Astrocyte of the spinal cord (primary cell): ENCODE measurements around the gene PROM1.

Experiments
- DNase-seq: peaks from one replicate; pipeline ENCODE4 v3.0.0; 2011; ENCODE audit warnings: low read depth, low spot score
- H3K4me3 ChIP-seq: 2 replicates; pipeline ENCODE4 v1.5.1; 2011; ENCODE audit warnings: low read depth, mild to moderate bottlenecking, low read length, moderate library complexity
- CTCF ChIP-seq: IDR thresholded peaks from 2 replicates; pipeline ENCODE4 v1.5.1; 2012; ENCODE audit warnings: low read depth, mild to moderate bottlenecking, low read length, inconsistent platforms
- in situ Hi-C: cut with HindIII; loops from 2 replicates; pipeline ENCODE4 v1.10.0; 2017; ENCODE audit warnings: low sequenced_read_pairs

Gene PROM1

GRCh38 chr4:16075061-16075460 lies 8.8 kb downstream of the PROM1 start:
- DNase-seq = no peak
- in situ Hi-C loops = no loop called here
- TF ChIP-seq CTCF = no peak
- H3K4me3 ChIP-seq = no peak overlapping the region

- TF ChIP-seq CTCF = no peak
- no peak for DNase-seq
- in situ Hi-C loops = no loop called here
- no peak overlapping the region for H3K4me3 ChIP-seq
Measured at GRCh38 chr4:16072168-16072567, 11.7 kb downstream of the PROM1 start.

- H3K4me3 ChIP-seq = no peak overlapping the region
- no peak for DNase-seq
- no peak for TF ChIP-seq CTCF
- in situ Hi-C loops = no loop called here
Measured at GRCh38 chr4:16070203-16070602, 13.6 kb downstream of the PROM1 start.

GRCh38 chr4:16067515-16067914 lies 16.3 kb downstream of the PROM1 start:
- DNase-seq = no peak
- no peak for TF ChIP-seq CTCF
- in situ Hi-C loops = no loop called here
- no peak overlapping the region for H3K4me3 ChIP-seq

- TF ChIP-seq CTCF = no peak
- H3K4me3 ChIP-seq = no peak overlapping the region
- DNase-seq = no peak
- in situ Hi-C loops = no loop called here
Measured at GRCh38 chr4:16066586-16067128, 17.2 kb downstream of the PROM1 start.

GRCh38 chr4:16065066-16065465 lies 18.8 kb downstream of the PROM1 start:
- DNase-seq = no peak
- TF ChIP-seq CTCF = no peak
- in situ Hi-C loops = no loop called here

GRCh38 chr4:16062601-16063000 lies 21.2 kb downstream of the PROM1 start:
- H3K4me3 ChIP-seq = no peak overlapping the region
- TF ChIP-seq CTCF = no peak
- in situ Hi-C loops = no loop called here
- no peak for DNase-seq

More at GRCh38 chr4:16065066-16065465, 18.8 kb downstream of the PROM1 start:
- no peak overlapping the region for H3K4me3 ChIP-seq
